Endometrium (tissue), 2 donors: ENCODE data around the gene PDE4D.

Experiments used
- FAIRE-seq: peaks from 2 replicates; lab custom pipeline; 2012; peaks lifted over from hg19 to GRCh38; lab: Jason Lieb, UNC
- donor health status: control.
- donor health status: control.

Gene PDE4D

GRCh38 chr5:59039296-59040023, 854.1 kb downstream of the PDE4D start:
- no peak for FAIRE-seq

GRCh38 chr5:59038798-59039295, 854.7 kb downstream of the PDE4D start:
- FAIRE-seq, result no peak

- FAIRE-seq, result no peak
Observed at GRCh38 chr5:59037941-59038797, 855.4 kb downstream of the PDE4D start.

- FAIRE-seq, result no peak
Observed at GRCh38 chr5:59037453-59037852, 856.1 kb downstream of the PDE4D start.

- no peak for FAIRE-seq
Observed at GRCh38 chr5:59037041-59037440, 856.5 kb downstream of the PDE4D start.

- FAIRE-seq, result no peak
Observed at GRCh38 chr5:59036274-59036961, 857.1 kb downstream of the PDE4D start.

GRCh38 chr5:59035681-59036080, 857.8 kb downstream of the PDE4D start:
- FAIRE-seq, result no peak

GRCh38 chr5:59034498-59035186, 858.9 kb downstream of the PDE4D start:
- FAIRE-seq, result no peak

- no peak for FAIRE-seq
Observed at GRCh38 chr5:59027145-59027907, 866.2 kb downstream of the PDE4D start.

- FAIRE-seq, result no peak
Observed at GRCh38 chr5:59025734-59026133, 867.8 kb downstream of the PDE4D start.

- no peak for FAIRE-seq
Observed at GRCh38 chr5:59021837-59022514, 871.5 kb downstream of the PDE4D start.

GRCh38 chr5:59021286-59021673, 872.2 kb downstream of the PDE4D start:
- no peak for FAIRE-seq

GRCh38 chr5:59020611-59021285, 872.8 kb downstream of the PDE4D start:
- FAIRE-seq, result no peak

GRCh38 chr5:59019078-59019477, 874.4 kb downstream of the PDE4D start:
- FAIRE-seq, result no peak

- FAIRE-seq, result no peak
Observed at GRCh38 chr5:59016925-59017324, 876.6 kb downstream of the PDE4D start.

GRCh38 chr5:59008816-59009473, 884.6 kb downstream of the PDE4D start:
- no peak for FAIRE-seq

GRCh38 chr5:59007460-59008063, 886.0 kb downstream of the PDE4D start:
- FAIRE-seq, result peak; percentile 97

- FAIRE-seq, result no peak
Observed at GRCh38 chr5:59005934-59006701, 887.4 kb downstream of the PDE4D start.
